ENCODE results near the gene TESMIN.

GRCh38 chr11:68782711-68783110, 31.4 kb upstream of the TESMIN start:
- TF ChIP-seq EZH2 (IDR thresholded peaks at IDR 0.05) (no peak), CTCF (IDR thresholded peaks at IDR 0.05) (no peak), EZH2phosphoT487 (IDR thresholded peaks at IDR 0.05) (no peak)
